HPDE6-E6E7 (cell line): ENCODE measurements around the gene R3HCC1L.
"Not testable (repeated sequence)": the region's sequence is repeated elsewhere in the genome, so short reads cannot be mapped to it uniquely, and the experiment has no call there.

Experiments
- DNase-seq: peaks from one replicate; pipeline ENCODE4 v3.0.0; 2011; ENCODE audit warnings: missing footprints; ENCODE audit errors: extremely low spot score

The R3HCC1L gene

GRCh38 chr10:98172495-98172894 lies 38.0 kb downstream of the R3HCC1L start:
- DNase-seq: no peak

- DNase-seq: no peak
These were observed 38.8 kb downstream of the R3HCC1L start for GRCh38 chr10:98173260-98173659.

DNA sequence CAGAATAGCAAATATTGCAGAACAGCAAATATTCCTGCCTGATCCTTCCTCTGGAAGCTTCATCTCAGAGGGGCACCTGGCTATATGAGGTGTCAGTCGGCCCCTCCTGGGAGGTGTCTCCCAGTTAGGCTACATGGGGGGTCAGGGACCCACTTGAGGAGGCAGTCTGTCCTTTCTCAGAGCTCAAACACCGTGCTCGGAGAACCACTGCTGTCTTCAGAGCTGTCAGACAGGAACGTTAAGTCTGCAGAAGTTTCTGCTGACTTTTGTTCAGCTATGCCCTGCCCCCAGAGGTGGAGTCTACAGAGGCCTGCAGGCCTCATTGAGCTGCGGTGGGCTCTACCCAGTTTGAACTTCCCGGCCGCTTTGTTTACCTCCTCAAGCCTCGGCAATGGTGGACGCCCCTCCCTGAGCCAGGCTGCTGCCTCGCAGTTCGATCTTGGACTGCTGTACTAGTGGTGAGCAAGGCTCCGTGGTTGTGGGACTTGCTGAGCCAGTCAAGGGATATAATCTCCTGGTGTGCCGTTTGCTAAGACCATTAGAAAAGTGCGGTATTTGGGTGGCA lies 48.0 kb downstream of the R3HCC1L start:
- not testable (repeated sequence) for DNase-seq

GRCh38 chr10:98186681-98187080 lies 52.2 kb downstream of the R3HCC1L start:
- no peak for DNase-seq

GRCh38 chr10:98190773-98191172 lies 56.3 kb downstream of the R3HCC1L start:
- DNase-seq: not testable (repeated sequence)

DNA sequence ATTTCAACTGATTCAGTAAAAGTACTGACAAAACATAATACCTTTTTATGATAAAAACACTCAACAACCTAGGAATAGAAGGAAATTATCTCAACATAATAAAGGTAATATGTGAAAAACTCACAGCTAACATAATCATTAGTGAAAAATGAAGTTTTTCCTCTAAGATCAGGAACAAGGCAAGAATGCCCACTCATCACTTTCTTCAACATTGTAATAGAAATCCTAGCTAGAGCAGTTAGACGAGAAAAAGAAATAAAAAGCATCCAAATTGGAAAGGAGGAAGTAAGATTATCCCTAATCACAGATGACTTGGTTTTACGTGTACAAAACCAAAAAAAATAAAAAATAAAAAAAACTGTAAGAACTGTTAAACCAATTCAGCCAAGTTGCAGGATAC lies 58.6 kb downstream of the R3HCC1L start:
- no peak for DNase-seq

DNA sequence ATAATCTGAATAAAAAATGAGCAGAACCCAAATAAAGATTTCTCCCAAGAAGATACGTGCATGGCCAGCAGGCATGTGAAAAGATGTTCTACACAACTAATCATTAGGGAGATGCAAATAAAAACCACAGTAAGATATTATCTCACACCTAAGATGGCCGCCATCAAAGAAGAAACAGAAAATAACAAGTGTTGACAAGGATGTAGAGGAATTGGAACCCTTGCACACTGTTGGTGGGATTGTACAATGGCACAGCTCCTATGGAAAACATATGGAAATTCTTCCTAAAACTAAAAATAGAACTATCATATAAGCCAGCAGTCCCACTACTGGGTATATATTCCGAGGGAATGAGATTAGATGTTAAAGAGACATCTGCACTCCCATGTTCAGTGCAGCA lies 60.2 kb downstream of the R3HCC1L start:
- DNase-seq: no peak

DNA sequence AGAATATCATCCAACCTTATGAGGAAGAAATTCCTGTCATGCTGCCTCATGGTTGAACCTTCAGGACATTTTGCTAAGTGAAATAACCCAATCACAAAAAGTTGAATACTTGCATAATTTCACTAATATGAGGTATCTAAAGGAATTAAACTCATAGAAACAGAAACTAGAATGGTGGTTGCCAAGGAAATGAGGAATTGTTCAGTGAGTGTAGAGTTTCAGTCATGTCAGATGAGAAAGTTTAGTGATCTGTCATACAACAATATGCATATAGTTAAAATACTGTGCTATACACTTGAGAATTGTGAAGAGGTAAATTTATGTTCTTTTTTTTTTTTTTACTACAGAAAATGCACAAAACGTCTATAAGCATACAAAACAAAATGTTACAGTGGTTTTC lies 60.7 kb downstream of the R3HCC1L start:
- no peak for DNase-seq

DNA sequence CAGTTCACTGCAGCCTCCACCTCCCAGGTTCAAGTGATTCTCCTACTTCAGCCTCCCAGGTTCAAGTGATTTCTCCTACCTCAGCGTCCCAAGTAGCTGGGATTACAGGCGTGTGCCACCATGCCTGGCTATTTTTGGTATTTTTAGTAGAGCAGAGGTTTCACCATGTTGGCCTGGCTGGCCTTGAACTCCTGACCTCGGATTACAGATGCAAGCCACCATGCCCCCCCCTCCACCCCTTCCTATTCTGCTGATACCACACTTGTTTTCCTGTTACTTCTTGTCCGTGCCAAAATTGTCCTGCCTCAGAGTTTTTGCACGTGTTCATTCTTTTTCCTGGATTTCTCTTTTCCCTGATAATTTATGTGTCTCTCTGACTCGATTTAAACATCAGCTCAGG lies 62.5 kb downstream of the R3HCC1L start:
- no peak for DNase-seq

GRCh38 chr10:98201760-98202159 lies 67.3 kb downstream of the R3HCC1L start:
- DNase-seq: no peak

DNA sequence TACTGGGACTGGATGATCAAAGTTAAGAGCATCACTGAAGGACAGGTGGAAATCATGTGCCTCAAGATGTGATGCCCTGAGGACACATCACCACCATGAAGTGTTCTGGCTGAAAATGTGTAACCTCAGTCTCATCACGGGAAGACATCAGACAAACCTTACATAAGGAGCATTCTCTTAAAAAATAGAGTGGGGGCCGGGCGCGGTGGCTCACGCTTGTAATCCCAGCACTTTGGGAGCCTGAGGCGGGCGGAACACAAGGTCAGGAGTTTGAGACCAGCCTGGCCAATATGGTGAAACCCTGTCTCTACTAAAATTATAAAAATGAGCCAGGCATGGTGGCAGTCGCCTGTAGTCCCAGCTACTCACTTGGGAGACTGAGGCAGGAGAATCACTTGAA lies 67.9 kb downstream of the R3HCC1L start:
- no peak for DNase-seq

DNA sequence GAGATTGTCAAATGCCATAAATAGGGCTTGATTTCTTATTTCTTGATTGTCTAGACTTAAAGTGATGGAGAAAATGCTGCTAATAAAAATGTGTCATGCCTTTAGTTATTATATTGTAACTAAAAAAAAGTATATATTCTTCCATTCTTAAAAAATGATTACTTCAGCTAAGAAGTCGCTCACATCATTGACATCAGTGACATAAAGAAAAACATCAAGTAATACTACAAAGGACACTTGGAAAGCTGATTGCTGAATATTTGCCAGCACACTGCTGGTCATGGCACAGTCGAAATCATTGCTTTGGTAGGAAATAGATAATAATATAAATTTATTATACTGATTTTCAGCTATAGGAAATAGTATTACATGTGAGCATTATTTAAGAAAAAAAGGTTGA lies 70.9 kb downstream of the R3HCC1L start:
- DNase-seq: no peak

DNA sequence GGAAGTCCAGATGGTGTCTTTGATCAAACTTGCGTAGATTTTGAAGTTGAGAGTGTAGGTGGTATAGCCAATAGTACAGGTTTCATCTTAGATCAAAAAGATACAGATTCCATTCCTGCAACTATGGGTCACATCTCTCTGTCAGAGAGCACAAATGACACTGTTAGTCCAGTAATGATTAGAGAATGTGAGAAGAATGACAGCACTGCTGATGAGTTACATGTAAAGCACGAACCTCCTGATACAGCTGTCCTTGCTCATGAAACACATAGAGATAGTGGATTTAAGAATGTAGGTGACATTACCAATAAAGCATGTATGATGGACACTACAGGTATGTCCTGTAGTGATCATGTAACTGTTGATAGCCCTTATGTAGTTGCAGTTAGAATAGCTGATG lies 74.5 kb downstream of the R3HCC1L start:
- no peak for DNase-seq

DNA sequence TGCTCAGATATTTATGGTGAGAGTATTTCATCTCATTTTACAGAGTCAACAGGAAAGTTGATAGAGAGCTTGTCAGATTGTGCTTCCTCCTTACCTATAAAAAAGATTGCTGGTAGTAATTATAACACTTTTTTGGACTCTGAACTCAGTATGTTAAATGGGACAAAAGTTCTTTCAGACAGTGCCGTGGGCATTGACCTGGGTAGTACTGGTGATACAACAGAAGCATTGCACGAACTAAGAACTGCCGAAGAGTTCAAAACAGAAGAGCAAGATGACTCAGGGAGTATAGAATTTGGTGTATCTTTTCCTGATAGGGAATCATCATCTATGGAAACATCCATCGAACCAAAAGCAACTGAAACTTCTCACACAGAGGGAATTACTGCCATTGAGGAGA lies 75.0 kb downstream of the R3HCC1L start:
- no peak for DNase-seq

GRCh38 chr10:98212196-98212595 lies 77.7 kb downstream of the R3HCC1L start:
- peak; percentile 8 for DNase-seq

DNA sequence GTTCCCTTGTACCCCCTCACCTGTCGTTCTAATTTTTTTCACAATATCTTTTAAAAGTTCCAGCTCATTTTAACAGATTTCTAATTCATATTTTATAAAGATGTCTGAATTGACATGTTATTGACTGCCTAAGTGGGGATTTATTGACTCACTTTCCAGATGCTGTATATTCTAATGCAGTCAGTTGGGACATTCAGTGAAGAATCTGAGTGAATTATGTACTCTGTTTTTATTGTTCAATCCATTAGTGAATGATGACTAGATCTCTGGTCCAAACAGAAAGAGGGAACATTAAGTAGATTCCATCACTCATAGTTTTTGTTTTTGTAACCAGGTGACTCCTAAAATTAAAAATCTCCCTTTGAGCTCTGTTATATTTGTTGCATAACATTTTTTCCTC lies 79.3 kb downstream of the R3HCC1L start:
- DNase-seq: no peak

GRCh38 chr10:98215373-98215772 lies 80.9 kb downstream of the R3HCC1L start:
- no peak for DNase-seq

GRCh38 chr10:98217801-98218200 lies 83.3 kb downstream of the R3HCC1L start:
- DNase-seq: no peak

DNA sequence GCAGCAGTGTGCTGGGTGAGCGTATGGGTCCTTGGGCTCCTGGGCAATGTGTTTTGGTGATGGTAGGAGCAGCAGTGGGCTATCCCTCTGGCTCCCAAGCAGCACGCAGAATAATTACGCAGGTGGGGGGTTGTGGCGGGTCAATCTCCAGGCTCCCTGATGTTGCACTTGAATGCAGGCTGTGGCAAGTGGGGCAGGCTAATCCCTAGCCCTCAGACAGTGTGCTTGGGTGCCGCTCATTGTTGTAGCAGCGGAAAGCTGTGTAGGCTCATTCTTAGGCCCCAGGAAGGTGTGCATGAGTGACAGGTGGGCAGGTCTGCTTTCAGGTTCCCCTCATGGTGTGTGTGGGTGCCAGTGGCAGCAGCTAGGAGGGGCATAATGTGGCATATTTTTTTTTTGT lies 89.4 kb downstream of the R3HCC1L start:
- DNase-seq: no peak

GRCh38 chr10:98224509-98224908 lies 90.1 kb downstream of the R3HCC1L start:
- DNase-seq: no peak

DNA sequence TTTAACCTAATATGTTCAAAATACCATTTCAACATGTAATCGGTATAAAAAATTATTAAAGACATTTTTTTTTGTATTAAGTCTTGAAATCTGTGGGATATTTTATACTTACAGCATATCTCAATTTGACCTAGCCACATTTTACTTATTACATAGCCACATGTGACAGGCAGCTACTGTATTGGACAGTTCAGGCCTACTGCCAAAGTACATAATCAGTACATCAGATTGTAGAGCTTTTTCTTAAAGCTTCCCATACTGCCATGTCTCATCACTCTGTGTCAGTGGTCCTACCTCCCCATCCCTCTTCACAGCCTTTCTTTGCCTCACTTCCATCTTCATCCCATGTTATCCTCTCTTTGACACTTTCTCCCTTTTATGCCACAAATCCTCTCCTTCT lies 90.5 kb downstream of the R3HCC1L start:
- DNase-seq: no peak

- DNase-seq: no peak
These were observed 92.2 kb downstream of the R3HCC1L start for GRCh38 chr10:98226508-98227144.

- DNase-seq: not testable (repeated sequence)
These were observed 93.3 kb downstream of the R3HCC1L start for GRCh38 chr10:98227713-98228112.

GRCh38 chr10:98228266-98228665 lies 93.8 kb downstream of the R3HCC1L start:
- not testable (repeated sequence) for DNase-seq
